Stimulated activated CD8-positive, alpha-beta memory T cell treated with anti-CD3 and anti-CD28 coated beads, Interleukin-15, amount 100 ng/mL, for 1 hour (primary cell): ENCODE results near the gene ASCC3.
"Not testable (repeated sequence)": the region's sequence is repeated elsewhere in the genome, so short reads cannot be mapped to it uniquely, and the experiment has no call there.

Source experiments
- DNase-seq: peaks from one replicate; pipeline ENCODE4 v3.0.0-alpha.2; 2020; ENCODE audit warnings: low read depth

Gene ASCC3

GRCh38 chr6:100880853-100881706 is at the start of gene ASCC3:
Gene ASCC3 (minus strand): TSS chr6:100881329. CDS start chr6:100867997, 13,332 bp downstream.
- peak; percentile 81 for DNase-seq

GRCh38 chr6:100925749-100926148 is 44.6 kb upstream of the ASCC3 start:
- DNase-seq, result no peak

- DNase-seq, result no peak
These were observed 43.6 kb upstream of the ASCC3 start for GRCh38 chr6:100924534-100925227.

- no peak for DNase-seq
These were observed 42.5 kb upstream of the ASCC3 start for GRCh38 chr6:100923481-100924165.

GRCh38 chr6:100920028-100920605 is 39.0 kb upstream of the ASCC3 start:
- no peak for DNase-seq

- no peak for DNase-seq
These were observed 37.0 kb upstream of the ASCC3 start for GRCh38 chr6:100918152-100918551.

GRCh38 chr6:100915876-100916275 is 34.7 kb upstream of the ASCC3 start:
- no peak for DNase-seq

- no peak for DNase-seq
These were observed 32.5 kb upstream of the ASCC3 start for GRCh38 chr6:100913400-100914276.

GRCh38 chr6:100906325-100906724 is 25.2 kb upstream of the ASCC3 start:
- DNase-seq, result no peak

GRCh38 chr6:100905067-100905466 is 23.9 kb upstream of the ASCC3 start:
- DNase-seq, result no peak

GRCh38 chr6:100904316-100904715 is 23.2 kb upstream of the ASCC3 start:
- no peak for DNase-seq

- DNase-seq, result no peak
These were observed 20.5 kb upstream of the ASCC3 start for GRCh38 chr6:100901582-100901981.

- no peak for DNase-seq
These were observed 18.1 kb upstream of the ASCC3 start for GRCh38 chr6:100899202-100899601.

- DNase-seq, result no peak
These were observed 16.5 kb upstream of the ASCC3 start for GRCh38 chr6:100897671-100898070.

- DNase-seq, result no peak
These were observed 12.6 kb upstream of the ASCC3 start for GRCh38 chr6:100893743-100894142.

- DNase-seq, result no peak
These were observed 11.6 kb upstream of the ASCC3 start for GRCh38 chr6:100892693-100893092.

- no peak for DNase-seq
These were observed 11.0 kb upstream of the ASCC3 start for GRCh38 chr6:100892116-100892515.

GRCh38 chr6:100891079-100891478 is 9.9 kb upstream of the ASCC3 start:
- no peak for DNase-seq

- not testable (repeated sequence) for DNase-seq
These were observed 9.5 kb upstream of the ASCC3 start for GRCh38 chr6:100890646-100891045.

- DNase-seq, result no peak
These were observed 8.2 kb upstream of the ASCC3 start for GRCh38 chr6:100889351-100889750.

GRCh38 chr6:100886076-100886475 is 4.9 kb upstream of the ASCC3 start:
- DNase-seq, result no peak
